HG02610 (cell line): ENCODE measurements around the gene ABCC11.
A peak's percentile ranks its signal among the peaks of the same experiment; 100 is the strongest.

Experiments
- ATAC-seq: cut with Tn5 transposase; IDR thresholded peaks from one replicate; pipeline ENCODE4 v1.9.1; 2021; ENCODE audit warnings: mild to moderate bottlenecking, moderate library complexity; ENCODE audit not compliant: unreplicated experiment

Gene ABCC11

DNA sequence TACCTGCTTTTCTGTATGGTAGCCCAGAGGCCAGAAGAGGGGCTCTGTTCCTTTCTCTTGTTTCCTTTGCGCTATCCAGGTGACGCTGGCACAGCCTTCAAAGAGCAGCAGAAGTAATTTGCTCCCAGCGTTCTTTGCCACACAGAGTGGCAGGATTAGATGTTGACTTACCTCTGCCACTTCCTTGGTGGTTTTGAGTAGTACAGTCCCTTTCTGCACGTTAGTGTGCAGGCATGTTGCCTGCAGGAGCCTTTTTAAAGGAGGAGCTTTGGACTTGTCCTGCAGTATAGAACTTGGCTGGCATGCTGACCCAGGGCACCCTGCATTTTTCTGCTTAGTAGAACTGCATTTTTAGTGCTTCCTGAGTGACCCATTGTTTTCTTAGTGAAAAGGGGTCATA lies at the start of gene ABCC11:
ABCC11 (minus strand) TSS at position 229 of the 400 bp plus-strand sequence. CDS start 15,618 bp downstream, outside the sequence.
- ATAC-seq, result no peak

DNA sequence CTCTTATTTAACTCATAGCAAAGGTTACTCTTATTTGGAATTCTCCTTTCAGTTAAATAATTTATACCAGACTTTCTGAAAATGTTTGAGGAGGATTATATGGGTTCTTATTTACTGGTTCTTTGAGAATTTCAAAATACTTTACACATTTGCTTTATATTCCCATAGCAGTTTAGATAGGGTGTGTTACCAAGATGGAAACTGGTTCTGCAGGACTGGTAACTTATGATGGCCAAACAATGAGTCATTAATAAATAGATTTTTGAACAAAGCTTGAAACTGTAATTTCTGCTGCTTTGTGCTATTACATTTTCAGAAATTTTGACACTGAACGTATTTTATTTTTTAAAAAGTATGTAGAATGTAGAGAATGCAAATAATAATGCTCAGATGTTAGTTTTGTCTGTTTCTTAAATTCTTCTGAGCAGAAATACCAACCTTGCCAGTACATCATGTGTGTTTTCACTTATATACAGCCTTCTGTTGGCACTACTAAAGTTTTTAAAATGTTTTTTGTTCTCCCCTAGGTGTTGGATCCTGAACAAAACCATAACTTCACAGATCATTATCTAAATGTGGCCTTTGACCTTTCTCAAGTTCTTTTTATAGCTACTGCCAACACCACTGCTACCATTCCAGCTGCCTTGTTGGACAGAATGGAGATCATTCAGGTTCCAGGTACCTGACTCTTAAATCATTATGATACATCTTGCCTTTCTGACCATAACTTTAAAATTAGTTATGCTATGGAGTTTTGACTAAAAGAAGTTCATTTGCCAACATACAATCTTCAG lies 48.3 kb upstream of the ABCC11 start:
- no peak for ATAC-seq

DNA sequence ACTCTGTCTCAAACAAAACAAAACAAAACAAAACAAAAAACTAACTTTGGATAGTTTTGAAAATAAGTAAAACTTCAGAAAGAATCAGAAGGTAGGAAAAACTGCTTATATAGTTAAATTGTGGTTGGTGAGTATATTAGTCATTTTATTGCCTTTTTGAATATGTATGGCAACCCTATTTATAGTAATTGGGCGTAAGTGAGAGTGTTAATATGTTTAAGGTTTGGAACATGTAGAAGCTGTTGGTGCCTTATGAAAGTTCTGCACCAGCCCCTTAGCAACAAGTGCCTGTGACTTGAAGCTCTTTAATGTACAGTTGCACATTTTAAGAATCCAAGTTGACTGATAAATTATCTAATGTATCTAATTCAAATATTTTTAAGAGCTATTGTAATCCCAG lies 47.4 kb upstream of the ABCC11 start:
- no peak for ATAC-seq

GRCh38 chr16:48292452-48292851 lies 45.1 kb upstream of the ABCC11 start:
- ATAC-seq, result no peak

GRCh38 chr16:48291754-48292153 lies 44.4 kb upstream of the ABCC11 start:
- ATAC-seq, result no peak

- no peak for ATAC-seq
These were observed 44.0 kb upstream of the ABCC11 start for GRCh38 chr16:48291303-48291702.

GRCh38 chr16:48287239-48287638 lies 39.9 kb upstream of the ABCC11 start:
- ATAC-seq, result no peak

DNA sequence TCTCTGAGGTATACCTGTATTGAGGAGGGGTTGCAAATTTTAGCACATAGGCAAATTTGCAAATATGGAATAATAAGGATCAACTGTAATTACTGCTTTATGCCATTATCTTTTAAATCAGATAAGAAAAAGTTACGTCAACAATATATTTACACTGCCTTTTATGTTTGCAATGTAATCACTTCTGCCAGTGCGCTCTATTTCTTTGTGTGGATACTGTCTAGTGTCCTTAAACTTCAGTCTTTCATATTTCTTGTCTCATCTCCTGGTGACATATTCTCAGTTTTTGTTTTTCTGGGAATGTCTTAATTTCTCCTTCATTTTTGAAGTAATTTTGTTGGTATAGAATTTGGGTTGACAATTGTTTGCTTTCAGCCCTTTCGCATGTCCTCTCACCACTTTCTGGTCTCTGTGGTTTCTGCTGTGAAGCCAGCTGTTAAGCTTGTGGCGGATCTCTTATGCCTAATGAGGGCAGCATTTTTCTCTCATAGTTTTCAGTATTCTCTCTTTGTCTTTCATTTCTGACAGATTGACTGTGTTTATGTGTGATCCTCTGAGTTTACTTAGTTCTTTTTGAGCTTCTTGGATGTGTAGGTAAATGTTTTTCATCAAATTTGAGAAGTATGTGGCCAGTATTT lies 37.6 kb upstream of the ABCC11 start:
- peak; percentile 54 for ATAC-seq

- ATAC-seq, result no peak
These were observed 35.4 kb upstream of the ABCC11 start for GRCh38 chr16:48282636-48283263.

GRCh38 chr16:48280546-48280945 lies 33.2 kb upstream of the ABCC11 start:
- ATAC-seq, result no peak

DNA sequence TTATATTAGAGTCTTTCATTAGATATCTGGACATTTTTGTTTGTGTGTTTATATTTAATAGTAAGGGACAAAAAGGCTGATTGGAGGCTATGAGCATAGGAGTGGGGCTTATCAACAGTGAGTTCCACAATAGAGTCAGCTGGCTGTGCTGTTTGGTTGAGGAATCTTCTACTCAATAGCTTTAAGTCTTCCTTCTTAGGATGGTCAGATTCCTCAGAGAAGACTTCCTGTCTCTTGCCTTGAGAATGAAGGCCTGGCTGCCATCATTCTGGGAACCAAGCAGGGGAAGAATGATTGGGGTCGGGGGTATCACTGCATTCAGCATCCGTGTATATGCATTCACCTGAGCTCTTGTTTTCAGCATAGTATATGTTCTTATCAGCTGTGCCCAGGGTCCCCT lies 31.9 kb upstream of the ABCC11 start:
- ATAC-seq, result no peak

DNA sequence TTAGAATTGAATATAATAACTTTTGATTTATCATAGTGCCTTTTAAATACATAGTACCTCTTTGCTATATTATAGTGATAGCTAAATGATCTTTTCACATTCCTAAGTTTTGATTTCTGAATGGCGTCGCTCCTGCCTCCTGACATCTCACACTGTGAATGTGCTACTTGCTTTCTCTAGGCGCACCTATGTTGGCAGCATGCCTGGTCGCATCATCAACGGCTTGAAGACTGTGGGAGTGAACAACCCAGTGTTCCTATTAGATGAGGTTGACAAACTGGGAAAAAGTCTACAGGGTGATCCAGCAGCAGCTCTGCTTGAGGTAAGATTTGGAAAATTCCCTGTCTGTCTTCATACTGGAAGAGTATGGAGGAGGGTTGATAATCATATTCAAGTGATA lies 29.8 kb upstream of the ABCC11 start:
- ATAC-seq, result no peak

DNA sequence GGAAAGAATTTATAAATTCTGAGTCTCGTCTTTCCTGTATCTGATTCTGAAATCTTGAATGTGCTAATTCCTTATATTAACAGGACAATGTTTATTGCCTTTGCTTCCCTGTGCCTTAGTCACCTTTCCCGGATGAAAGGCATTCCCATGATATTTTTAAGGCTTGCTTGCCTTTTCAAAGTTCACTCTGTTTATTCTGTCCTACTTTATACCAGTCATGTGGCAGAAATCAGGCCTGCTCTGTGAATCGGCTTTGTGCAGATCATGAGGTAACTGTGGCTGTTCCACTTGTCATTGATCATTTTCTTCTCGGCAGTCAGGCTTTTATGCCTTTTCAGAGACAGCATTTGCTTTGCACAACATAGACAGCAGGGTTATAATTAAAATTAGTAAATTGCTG lies 28.8 kb upstream of the ABCC11 start:
- no peak for ATAC-seq

GRCh38 chr16:48274476-48274875 lies 27.1 kb upstream of the ABCC11 start:
- no peak for ATAC-seq

DNA sequence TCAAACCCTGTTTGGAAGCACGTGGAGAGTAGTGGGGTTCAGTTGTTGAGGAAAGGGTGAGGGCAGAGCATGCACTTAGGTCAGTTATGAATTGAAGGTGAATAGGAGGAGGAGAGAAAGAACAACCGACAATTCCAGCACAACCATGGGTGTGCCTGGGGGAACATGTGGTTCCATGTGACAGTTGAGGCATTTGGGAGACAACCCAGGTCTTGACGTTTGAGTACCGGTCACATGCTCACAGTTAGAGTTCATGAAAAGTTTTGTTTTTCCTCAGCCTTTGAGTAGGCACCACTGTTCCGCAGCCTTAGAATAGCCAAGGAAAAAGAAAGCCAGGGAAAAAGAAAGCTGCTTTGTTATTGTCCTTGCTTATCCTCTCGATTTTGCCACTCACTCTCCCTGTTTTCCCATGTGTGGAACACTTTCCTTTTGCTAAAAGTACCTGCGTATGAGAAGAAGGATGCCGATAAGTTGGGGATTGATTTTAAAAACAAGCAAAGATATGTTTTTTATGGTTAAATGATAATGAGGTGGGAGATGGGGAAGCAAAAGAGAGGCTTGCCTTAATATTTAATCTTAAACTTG lies 25.6 kb upstream of the ABCC11 start:
- ATAC-seq, result no peak

- ATAC-seq, result no peak
These were observed 24.4 kb upstream of the ABCC11 start for GRCh38 chr16:48271728-48272127.

GRCh38 chr16:48269011-48269410 lies 21.7 kb upstream of the ABCC11 start:
- no peak for ATAC-seq

DNA sequence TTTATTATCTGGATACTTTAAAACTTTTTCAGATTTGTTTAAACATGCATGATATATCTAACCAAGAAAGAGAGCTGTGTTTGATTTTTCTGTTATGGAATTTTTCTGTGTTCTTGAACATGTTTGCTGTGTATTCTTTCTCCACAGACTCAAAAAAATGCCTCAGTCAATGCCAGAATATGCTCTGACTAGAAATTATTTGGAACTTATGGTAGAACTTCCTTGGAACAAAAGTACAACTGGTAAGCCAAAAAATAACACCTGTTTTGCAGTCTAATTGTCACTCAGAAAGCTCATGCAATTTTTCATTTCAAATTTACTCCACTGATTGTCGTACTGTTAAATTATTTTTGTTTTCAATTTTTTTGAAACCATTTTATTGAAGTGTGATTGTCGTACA lies 15.3 kb upstream of the ABCC11 start:
- ATAC-seq, result no peak

DNA sequence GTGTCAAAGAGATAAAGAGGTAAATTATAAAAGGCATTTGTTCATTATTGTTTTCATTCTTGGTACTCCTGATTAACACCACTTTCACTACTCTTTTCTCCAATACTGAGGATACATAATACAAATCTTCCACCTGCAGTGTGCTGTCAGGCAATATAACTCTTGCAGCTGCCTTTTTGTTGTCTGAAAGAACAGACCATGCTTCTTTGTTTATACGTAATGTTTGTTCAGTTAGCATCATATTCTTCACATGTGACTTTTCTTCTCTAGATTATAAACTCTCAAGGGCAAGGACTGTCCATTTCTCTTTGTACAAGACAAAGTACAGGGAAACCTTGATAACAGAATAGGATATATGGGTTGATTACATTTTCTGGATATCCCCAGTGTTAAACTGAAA lies 14.2 kb upstream of the ABCC11 start:
- ATAC-seq, result no peak

DNA sequence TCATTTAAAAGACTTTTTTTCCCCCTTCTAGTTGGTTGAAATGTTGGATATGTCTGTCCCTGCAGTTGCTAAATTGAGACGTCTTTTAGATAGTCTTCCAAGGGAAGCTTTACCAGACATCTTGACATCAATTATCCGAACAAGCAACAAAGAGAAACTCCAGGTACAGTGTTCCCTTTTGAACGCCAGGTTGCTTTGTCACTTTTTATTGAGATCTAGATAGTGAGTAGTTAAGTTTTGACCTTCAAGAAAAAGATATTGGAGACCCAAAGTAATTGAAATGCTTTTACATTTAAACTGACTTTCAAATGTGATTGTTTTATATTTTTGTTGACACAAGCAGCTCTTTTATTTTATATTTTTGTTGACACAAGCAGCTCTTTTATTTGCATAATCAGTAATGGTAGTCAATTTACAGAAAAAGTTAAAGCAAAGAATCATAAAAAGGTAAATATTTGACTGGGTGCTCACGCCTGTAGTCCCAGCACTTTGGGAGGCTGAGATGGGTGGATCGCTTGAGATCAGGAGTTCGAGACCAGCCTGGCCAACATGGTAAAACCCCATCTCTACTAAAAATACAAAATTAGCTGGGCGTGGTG lies 9.3 kb upstream of the ABCC11 start:
- ATAC-seq, result no peak

GRCh38 chr16:48252013-48252412 lies 4.7 kb upstream of the ABCC11 start:
- ATAC-seq, result no peak
